ENCODE measurements around the gene PFKP. TPM values are rescaled to one million over a fixed set of nuclear protein-coding genes. Genes with fewer than 3 reads are reported as not detected.
"Not testable (repeated sequence)": the region's sequence is repeated elsewhere in the genome, so short reads cannot be mapped to it uniquely, and the experiment has no call there.

PFKP gene
- total RNA-seq, 2 donors from 2014 or later, result 109 to 216 TPM

DNA sequence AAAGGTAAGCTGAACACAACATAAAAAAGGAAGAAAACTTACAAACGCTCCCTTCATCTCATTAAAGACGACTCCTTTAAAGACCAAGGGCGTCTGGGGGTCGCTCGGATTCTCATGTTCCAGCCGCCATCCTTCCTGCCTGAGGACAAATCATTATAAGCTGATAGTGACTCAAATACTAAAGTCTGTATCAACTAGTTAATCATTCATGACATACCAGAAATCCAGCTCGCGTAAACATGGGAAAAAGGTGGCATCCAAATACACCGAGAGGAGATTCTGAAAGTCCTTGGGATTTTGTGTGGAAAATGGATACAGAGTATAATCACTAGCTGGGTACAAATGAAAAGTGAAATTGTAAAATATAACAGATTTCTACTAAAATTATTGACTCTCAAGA lies 97.8 kb downstream of the PFKP start:
- no peak for DNase-seq (ENCODE audit: low spot score)
- intact Hi-C loops (cut with DNase I), result no loop called here

DNA sequence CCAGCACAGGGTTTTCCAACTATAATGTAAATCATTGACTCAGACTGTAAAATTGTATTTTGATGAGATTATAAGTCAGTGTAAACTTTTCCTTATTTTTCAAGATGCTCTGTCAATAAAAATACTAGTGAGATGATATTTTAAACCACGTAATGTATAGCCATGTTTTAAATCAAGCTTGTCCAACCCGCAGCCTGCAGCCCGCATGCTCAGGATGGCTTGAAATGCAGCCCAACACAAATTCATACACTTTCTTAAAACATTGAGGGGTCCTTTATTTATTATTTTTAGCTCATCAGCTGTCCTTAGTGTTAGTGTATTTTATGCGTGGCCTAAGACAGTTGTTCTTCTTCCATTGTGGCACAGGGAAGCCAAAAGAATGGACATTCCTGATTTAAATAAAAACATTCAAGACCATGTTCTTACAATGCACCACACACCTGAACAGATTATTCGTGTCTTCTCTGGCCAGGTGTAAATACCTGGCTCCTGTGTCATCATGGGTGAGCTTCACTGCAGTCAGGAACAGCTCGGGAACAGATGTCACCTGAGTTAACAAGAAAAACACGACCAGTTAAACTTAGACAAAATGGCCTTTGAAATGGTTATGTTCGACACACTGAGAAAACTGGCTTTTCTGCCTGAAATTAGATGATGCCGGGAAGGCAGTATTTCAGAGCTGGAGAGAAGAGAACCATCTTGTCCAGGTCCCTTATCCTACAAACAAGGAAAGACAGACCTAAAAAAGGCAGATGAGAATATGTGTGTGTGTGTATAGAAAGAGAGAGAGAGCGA lies 99.3 kb downstream of the PFKP start:
- DNase-seq (ENCODE audit: low spot score), result no peak
- intact Hi-C loops (cut with DNase I), result no loop called here

DNA sequence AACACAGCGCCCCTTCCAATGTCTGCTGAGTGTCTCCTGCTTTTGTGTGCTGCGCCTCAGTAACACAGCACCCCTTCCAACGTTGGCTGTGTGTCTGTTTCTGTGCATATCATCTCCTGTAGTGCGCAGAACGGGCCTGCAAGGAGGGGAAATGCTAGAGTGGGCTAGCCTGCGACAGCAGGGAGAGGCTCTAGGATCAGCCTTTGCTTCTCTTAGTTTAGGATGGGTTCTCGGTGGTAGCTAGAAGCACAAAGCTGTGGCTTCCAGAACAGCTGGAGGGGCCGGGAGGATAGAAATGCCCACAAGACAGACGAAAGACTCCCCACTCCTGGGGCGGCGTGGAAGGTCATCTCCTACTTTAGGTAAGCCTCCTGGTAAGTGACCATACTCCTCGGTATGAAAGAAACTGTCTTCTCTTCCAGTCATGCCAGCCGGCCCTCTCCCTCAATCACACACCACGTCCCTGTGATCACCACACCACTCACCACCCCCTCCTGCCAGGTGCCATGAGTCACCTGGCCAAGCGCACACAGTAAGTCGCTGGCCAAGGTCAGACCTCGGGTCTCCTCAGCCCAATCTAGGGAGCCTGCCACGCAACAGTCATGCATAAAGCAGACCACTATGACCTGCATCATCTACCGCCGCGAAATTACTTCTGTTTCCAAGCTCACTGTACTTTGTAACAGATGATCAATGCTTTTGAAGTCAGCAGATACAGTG lies 100.4 kb downstream of the PFKP start:
- DNase-seq (ENCODE audit: low spot score), result no peak
- intact Hi-C loops (cut with DNase I), result no loop called here

DNA sequence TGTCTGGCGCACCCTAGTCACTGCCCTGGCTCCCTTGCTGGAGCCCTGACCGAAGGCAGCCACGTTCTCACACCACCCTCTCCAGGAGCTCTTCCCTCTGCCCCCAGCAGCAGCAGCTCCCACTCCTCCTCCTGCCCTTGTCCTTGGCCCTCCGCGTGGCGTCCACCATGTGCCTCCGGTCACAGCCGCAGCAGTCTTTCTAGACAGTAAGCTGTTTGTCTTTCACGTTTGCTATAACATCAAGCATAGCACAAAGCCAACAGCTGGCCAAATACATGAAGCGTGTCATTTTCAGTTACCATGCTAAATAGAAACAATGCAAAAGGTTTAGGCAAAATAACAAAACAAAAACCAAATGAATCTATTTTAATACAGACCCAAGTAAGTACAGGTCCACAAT lies 101.9 kb downstream of the PFKP start:
- no peak for DNase-seq (ENCODE audit: low spot score)
- intact Hi-C loops (cut with DNase I), result no loop called here

DNA sequence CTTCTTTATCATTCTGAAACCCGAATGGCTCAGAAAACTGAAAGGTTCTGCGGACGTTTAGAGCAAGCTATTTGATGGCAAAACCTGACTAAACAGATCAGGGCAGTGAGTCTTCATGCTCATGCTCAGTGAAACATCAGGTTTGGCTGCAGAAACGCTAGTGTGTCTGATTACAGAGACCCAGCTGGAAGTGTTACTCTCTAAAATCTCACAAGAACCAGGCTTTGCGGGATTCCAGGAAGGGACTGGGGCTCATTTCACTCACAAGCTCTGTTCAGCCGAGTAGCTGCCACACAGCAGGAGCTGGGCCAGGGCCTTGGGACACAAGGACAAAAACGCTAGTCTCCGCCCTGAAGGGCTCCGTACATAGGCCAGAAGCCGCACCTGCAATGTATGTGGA lies 102.3 kb downstream of the PFKP start:
- DNase-seq (ENCODE audit: low spot score), result no peak
- intact Hi-C loops (cut with DNase I), result no loop called here

DNA sequence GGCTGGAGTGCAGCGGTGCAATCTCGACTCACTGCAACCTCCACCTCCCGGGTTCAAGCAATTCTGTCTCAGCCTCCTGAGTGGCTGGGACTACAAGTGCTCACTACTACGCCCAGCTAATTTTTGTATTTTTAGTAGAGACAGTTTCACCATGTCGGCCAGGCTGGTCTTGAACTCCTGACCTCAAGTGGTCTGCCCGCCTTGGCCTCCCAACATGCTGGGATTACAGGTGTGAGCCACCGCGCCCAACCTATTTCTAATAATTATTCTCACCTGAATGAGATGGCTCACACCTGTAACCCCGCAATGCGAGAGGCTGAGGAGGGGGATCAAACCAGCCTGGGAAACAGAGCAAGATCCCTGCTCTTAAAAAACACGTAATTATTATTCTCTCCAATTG lies 104.1 kb downstream of the PFKP start:
- DNase-seq (ENCODE audit: low spot score); intact Hi-C loops (cut with DNase I): not testable (repeated sequence)

DNA sequence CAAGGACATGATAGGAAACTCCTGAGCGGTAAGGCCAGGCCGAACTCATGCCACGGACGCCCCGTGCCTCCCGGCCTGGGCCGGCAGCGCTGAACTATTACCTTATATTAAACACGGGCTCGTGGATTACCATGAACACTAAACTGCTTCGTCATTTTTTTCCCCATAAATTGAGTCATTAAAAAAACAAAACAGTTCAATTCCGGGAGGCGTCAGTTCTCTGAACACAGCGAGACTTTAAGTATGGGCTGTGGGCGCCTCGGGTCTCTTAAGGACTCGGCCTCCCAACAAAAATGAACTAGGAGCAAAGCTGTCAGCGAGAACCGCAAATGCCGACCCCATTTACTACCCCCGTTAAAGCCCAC lies 104.7 kb downstream of the PFKP start:
- DNase-seq (ENCODE audit: low spot score), result no peak
- intact Hi-C loops (cut with DNase I), result no loop called here

DNA sequence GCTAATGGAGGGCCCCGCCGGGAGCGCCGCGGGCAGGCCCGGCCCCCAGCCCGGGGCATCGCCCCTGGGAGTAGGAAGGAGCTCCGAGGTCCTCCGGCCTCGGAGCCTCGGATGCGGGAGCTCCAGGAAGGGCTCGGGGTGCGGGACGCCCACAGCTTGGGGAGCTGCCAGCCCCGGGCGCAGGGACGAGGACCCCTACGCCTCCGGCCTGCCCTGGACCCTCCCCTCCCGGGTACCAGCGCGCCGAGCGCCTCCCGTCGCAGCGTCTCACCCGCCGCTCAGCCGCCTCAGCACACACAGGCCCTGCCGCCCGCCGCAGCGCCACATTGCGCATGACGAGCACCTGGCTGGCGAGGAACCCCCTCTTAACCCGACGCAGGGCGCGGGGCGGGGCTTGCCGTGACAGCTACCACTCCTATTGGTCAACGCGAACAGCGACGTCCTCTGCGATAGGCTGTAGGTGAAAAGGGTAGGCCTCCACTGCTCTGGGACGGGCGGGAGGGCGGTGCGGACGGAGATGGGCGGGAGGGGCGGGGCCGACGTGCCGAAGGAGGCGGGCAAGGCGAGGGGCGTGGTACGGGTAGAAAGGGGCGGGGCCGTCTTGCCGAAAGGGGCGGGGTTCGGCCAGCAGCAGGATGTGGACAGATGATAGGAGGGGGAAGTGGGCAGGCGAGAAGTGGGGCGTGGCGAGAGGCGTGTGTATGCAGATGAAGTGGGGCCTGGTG lies 105.3 kb downstream of the PFKP start, which contains the start of gene PITRM1:
PITRM1 (minus strand) TSS at position 337 of the 725 bp plus-strand sequence; CDS start at position 327, 10 bp downstream.
- peak; percentile 100 for DNase-seq (ENCODE audit: low spot score)
- intact Hi-C loops (cut with DNase I), result no loop called here

DNA sequence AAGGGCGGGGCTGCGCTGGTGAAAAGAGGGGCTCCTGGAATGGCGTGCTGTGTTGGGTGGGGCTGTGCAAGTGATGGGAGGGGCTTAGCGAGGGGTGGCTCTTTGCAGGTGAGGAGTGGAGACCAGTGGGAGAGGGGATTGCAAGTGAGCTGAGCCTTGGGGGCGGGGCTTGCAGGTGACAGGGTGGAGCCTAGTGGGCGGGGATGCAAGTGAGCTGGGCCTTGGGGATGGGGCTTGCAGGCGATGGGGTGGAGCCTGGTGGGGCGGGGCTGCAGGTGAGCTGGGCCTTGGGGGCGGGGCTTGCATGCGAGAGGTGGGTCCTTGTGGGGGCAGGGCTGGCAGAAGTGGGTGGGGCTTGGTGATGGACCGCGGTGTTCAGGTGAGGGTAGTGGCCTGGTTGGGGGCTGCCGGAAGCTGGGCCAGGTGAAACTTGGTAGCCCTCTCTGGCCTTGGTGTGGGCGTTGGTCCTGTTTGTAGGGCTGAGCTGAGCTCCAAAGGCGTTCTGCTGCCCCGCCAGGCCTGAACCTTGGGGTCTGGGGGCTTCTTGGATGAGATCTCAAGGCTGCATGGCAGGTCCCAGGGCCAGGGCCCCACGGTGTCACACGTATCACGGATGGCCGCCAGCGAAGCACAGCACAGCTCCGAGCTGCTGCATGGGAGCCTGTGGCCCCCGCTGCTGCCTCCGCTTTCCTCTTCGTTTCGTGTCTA lies 106.0 kb downstream of the PFKP start:
- no peak for DNase-seq (ENCODE audit: low spot score)
- intact Hi-C loops (cut with DNase I), result no loop called here

DNA sequence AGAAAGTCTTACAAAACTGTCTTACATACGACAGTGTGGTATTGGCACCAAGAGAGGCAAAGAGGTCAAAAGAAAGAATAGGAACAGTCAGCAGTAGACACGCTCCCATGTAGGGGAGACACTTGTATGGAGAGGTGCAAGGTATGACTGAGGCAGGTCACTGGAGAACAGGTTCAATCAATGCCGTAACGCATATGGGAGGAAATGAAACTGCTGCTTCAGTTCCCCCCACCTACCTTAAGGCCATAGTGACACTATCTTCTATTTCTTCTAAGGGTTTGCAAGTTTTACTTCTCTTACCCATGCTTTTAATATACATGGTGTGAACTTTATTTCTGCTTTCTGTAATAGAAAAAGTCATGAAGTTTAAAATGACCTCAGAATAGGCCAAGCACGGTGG lies 110.7 kb downstream of the PFKP start:
- intact Hi-C loops (cut with DNase I), result no loop called here
- no peak for DNase-seq (ENCODE audit: low spot score)

DNA sequence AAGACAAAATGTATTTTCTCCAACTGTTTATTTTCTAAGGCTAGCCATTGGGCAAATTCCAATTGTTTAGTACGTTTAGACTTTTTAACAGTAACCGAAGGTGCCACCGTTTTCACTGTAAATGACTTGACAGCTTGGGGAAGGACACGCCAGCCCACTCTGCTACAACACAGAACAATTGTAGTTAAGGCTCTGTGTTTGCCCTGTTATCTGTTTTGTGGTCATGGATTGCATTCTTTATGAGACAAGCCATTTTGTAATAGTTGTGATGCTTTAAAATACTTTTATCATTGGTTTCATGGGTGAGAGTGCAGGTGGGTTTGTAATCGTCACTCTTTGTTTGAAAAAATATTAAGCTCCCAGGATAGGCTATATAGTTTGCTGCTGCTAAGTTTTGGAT lies 111.8 kb downstream of the PFKP start:
- no peak for DNase-seq (ENCODE audit: low spot score)
- intact Hi-C loops (cut with DNase I), result no loop called here

DNA sequence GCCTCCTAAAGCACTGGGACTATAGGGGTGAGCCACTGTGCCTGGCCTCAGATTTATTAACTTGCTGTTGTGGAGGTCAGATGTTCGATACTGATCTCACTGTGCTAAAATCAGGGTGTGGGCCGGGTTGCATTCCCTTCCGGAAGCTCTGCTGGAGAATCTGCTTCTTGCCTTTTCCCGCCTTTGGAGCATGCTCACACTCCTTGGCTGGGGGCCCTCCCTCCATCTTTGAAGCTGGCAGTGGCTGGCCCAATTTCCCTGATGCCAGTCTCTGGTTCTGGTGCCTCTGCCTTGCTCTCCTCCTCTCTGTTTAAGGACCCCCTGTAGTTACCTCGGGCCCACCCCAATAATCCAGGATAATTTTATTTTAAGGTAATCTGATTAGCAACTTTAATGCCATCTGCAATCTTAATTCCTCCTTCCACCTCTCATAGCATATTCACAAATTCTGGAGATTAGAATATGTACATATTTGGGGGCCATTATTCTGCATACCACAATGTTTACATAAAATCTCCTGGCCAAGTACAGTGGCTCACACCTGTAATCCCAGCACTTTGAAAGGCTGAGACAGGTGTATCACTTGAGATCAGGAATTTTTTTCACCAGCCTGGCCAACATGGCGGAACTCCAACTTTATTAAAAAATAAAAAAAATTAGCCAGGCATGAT lies 113.1 kb downstream of the PFKP start:
- intact Hi-C loops (cut with DNase I), result no loop called here
- DNase-seq (ENCODE audit: low spot score), result no peak

DNA sequence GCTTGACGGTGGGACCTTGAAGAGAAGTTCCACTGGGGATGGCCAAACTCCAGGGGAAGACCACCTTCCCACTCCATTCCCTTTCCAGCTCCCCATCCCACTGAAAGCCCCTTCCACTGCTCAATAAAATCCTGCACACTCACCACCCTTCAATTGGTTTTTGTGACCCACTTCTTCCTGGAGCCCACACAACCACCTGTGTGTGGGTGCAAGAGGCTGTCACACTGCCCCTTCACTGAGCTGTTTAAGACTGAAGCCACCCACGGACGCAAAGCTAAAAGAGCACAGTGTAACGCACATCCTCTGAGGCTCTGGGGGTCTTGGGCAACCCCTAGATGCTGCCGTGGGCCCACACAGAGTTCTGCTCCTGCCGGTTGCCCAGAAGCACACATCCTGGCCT lies 118.0 kb downstream of the PFKP start:
- no peak for DNase-seq (ENCODE audit: low spot score)
- intact Hi-C loops (cut with DNase I), result no loop called here

DNA sequence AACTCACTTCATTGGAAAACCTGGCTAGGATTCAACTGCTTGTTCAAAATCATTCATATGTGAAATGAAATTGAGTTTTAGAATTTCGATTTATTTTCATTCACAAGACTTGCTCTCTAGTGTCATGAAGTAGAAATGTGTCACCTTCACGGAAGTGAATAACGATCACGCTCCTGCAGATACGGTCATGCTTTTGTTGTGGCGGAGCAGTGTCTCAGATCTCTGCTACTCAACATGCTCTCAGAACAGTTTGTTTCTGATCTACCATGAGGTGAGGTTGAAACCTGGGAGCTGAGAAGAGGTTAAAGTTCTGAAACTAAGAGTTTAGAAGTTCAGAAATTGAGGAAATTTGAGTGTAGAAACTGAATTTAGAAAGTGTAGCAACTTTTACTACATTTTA lies 119.0 kb downstream of the PFKP start:
- intact Hi-C loops (cut with DNase I), result no loop called here
- DNase-seq (ENCODE audit: low spot score), result no peak

Other genes with a start within 250 kb of the PFKP start
- 100 to 1,000 TPM in 1 of 2 donors, 10 to 100 TPM in 1; 65.9 to 112 TPM for gene PITRM1, start 105.2 kb downstream of the PFKP start, total RNA-seq